ENCODE measurements around the gene SCLY.
"Not testable (repeated sequence)": the region's sequence is repeated elsewhere in the genome, so short reads cannot be mapped to it uniquely, and the experiment has no call there.

Gene SCLY

DNA sequence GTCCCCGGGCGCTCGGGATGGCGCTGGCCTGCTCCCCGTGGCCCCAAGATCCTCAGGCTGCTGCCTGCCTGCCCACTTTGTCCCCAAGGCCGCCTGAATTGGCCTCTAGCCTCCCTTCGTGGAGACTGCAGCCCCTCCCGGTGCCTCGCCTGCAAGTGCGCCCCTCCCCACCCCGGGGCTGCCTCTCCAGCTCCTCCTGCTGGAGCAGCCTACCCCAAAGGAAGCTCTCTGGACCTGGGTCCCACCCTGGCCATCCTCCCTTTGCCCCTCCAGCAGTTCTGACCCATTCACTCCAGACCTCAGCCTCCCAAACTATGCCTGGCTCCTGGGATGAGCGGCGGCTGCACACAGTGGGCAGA is 45.5 kb downstream of the SCLY start:
- Histone ChIP-seq H3K9ac (ENCODE audit: low read length) (no peak overlapping the region), H3K9me3 (ENCODE audit: control insufficient read depth, low read length) (no peaks in the 10 kb centered on the region), H3K36me3 (ENCODE audit: control insufficient read depth, insufficient read depth, low read length, severe bottlenecking) (no peaks in the 10 kb centered on the region), H3K4me1 (ENCODE audit: control insufficient read depth, insufficient read depth, low read length) (no peaks in the 10 kb centered on the region), H3K27me3 (replicated peaks; ENCODE audit: control insufficient read depth, insufficient read depth, low read length) (peaks cover 20% of the 10 kb centered on the region), H3K4me3 (ENCODE audit: low read length) (no peak overlapping the region)
- DNase-seq (ENCODE audit: low read depth), result no peak

DNA sequence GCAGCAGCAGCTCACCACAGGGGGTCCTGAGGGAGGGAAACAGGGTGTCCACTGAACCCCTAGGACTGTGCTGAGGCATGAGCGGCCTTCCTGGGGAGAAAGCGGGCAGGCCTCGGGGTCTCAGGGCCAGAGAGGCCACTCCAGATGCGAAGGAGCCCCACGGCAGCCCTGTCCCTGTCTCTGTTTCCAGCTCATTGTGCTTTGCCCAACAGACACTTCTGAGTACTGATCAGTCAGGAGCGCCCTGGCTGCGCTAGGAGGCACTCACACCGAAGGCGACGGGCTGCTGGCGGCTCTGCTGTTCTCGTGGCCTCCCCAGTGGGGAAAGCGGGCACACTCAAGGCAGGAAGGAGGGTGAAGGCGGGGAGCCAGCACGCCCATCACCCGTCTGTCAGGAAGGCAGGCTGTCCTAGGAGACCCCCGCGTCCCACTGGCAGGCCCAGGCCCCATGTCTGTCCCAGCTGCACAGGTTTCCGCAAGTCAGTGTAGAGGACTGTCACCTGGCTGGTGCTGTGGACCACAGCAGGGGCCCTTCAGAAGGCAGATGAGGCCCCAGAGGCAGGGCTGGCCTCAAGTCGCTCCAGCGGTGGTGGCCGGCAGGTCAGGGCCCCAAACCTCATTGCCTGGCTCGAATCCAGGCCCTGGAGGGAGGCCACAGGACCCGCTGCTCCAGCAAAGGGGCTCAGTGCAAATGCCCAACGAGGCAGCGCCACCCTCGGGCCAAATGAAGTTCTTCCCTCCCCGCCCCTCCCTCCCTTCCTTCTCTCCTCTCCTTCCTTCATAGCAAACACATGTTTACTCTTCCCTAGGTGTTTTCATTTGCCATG is 46.1 kb downstream of the SCLY start:
- Histone ChIP-seq H3K36me3 (ENCODE audit: control insufficient read depth, insufficient read depth, low read length, severe bottlenecking) (no peaks in the 10 kb centered on the region), H3K9me3 (ENCODE audit: control insufficient read depth, low read length) (peaks cover 3% of the 10 kb centered on the region), H3K9ac (ENCODE audit: low read length) (no peak overlapping the region), H3K4me3 (ENCODE audit: low read length) (no peak overlapping the region), H3K4me1 (ENCODE audit: control insufficient read depth, insufficient read depth, low read length) (no peaks in the 10 kb centered on the region), H3K27me3 (replicated peaks; ENCODE audit: control insufficient read depth, insufficient read depth, low read length) (peaks cover 20% of the 10 kb centered on the region)
- no peak for DNase-seq (ENCODE audit: low read depth)

DNA sequence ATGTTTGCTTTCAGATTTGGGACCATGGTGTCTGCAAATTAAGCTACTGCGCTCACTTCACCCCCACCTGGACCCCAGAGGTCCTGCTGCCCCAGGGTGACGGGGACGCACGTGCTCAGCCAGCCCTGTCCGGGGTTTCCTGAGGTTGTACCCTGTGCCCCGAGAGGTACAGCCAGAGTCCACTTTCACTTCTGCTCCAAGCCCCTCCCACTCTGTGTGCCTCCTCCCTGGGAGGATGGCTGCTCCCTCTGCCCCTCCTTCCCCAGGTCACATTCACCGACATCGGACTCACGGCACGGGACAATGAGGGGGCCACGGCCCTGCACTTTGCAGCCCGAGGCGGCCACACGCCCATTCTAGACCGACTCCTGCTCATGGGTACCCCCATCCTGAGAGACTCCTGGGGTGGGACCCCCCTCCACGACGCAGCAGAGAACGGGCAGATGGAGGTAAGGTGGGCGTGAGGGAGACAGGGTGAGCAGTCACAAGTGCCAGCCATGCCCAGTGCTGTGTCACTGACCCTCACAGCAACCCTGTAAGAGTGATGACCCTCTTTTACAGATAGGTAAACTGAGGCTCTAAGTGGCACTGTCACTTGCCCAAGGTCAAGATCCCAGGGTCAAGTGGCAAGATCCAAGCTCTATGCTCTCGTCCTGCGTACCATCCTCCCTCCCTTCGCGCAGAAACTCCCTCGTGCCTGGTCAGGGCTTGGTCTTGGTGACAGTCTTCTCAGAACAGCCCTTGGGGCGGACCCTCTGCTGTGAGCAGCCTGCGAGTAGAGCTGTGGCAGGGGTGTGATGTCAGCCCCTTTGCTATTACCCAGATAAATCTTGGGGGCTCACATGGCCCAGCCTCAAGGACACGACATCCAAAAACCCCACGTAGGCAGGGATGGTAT is 47.0 kb downstream of the SCLY start:
- H3K9me3 ChIP-seq (ENCODE audit: control insufficient read depth, low read length), result peaks cover 12% of the 10 kb centered on the region
- H3K27me3 ChIP-seq (replicated peaks; ENCODE audit: control insufficient read depth, insufficient read depth, low read length), result peaks cover 16% of the 10 kb centered on the region
- no peak for DNase-seq (ENCODE audit: low read depth)
- H3K4me1 ChIP-seq (ENCODE audit: control insufficient read depth, insufficient read depth, low read length), result no peaks in the 10 kb centered on the region
- no peaks in the 10 kb centered on the region for H3K36me3 ChIP-seq (ENCODE audit: control insufficient read depth, insufficient read depth, low read length, severe bottlenecking)
- no peak overlapping the region for H3K4me3 ChIP-seq (ENCODE audit: low read length)
- no peak overlapping the region for H3K9ac ChIP-seq (ENCODE audit: low read length)

DNA sequence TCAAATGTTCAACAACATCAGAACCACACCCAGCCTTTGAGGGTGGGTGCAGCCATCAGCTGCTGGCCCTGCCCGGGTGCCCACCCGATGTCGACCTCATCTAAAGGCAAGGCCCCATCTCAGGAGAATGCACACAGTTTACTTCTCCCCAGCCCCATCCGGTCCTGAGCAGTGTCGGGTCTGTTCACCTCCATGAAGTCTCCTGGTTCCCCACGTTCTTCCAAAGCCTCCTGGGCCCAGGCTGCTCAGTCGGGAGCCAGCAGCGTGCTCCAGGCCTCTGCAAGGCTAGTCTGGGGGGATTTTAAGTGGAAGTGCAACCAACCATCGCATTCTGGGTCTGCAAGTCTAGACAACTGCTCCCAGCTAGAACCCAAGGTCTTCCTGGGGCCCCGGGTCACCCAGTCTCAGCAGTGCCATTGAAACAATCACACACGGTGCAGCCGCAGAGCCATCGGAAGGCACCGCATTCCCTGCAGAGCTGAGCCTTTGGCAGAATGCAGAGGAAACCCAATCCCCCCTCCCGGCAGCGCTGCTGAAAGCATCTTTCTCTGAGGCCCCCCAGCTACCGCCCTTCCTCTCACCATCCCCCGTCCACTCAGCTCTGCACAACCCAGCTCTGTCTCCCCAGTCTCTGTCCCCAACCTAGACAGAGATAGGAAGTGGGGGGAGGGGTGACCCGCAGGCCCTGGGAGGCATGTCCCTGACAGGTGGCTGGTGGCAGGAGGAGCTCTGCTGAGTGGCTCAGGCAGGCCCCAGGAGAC is 47.8 kb downstream of the SCLY start:
- Histone ChIP-seq H3K9ac (ENCODE audit: low read length) (no peak overlapping the region), H3K36me3 (ENCODE audit: control insufficient read depth, insufficient read depth, low read length, severe bottlenecking) (no peaks in the 10 kb centered on the region), H3K4me3 (ENCODE audit: low read length) (no peak overlapping the region), H3K9me3 (ENCODE audit: control insufficient read depth, low read length) (peaks cover 20% of the 10 kb centered on the region), H3K27me3 (replicated peaks; ENCODE audit: control insufficient read depth, insufficient read depth, low read length) (peaks cover 13% of the 10 kb centered on the region), H3K4me1 (ENCODE audit: control insufficient read depth, insufficient read depth, low read length) (no peaks in the 10 kb centered on the region)
- no peak for DNase-seq (ENCODE audit: low read depth)

DNA sequence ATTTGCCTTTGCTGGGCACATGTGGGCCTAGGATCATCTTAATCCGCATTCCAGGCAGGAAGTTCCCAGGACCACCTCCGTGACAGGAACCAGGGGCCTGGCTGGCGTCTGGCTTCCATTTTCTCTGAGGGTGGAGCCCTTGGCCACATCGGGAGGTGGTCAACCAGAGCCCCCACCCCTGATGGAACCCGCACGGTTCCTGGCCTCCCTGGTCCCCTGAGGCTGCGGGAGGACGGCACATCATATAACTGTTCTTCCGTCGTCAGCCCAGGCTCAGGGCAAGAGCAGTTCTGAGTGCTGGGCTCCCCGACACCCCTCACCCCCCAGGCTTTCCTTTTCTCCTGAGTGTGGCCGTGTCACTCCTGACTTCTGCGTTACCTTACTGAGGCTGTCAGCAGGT is 52.8 kb downstream of the SCLY start:
- H3K36me3 ChIP-seq (ENCODE audit: control insufficient read depth, insufficient read depth, low read length, severe bottlenecking), result no peaks in the 10 kb centered on the region
- no peak for DNase-seq (ENCODE audit: low read depth)
- peaks cover 22% of the 10 kb centered on the region for H3K9me3 ChIP-seq (ENCODE audit: control insufficient read depth, low read length)
- H3K9ac ChIP-seq (ENCODE audit: low read length), result no peak overlapping the region
- H3K4me1 ChIP-seq (ENCODE audit: control insufficient read depth, insufficient read depth, low read length), result no peaks in the 10 kb centered on the region
- H3K4me3 ChIP-seq (ENCODE audit: low read length), result no peak overlapping the region
- peaks cover 20% of the 10 kb centered on the region for H3K27me3 ChIP-seq (replicated peaks; ENCODE audit: control insufficient read depth, insufficient read depth, low read length)

DNA sequence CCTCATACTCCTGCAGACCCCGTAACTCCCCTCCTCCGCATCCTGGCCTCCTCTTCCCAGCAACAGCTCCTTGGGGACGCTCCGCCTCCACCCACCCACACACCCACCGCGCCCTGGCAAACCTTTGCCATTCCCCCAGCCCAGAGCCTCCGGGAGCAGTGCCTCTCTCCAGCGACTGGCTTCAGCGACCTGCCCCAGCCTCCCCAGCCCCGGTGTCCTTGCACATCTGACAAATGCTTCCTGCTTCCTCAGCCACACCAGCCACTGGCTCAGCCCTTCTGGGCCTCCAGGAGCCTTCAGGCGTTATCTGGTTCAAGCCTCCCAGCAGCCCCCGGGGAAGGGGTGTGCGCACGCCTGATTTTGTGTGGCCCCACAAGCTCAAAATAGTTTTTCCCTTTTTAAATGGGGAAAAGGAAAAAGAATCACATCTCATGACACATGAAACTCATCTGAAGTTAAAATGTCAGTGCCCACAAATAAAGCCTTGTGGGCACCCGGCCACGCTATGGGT is 53.6 kb downstream of the SCLY start:
- Histone ChIP-seq H3K9ac (ENCODE audit: low read length) (no peak overlapping the region), H3K9me3 (ENCODE audit: control insufficient read depth, low read length) (peaks cover 22% of the 10 kb centered on the region), H3K27me3 (replicated peaks; ENCODE audit: control insufficient read depth, insufficient read depth, low read length) (peaks cover 27% of the 10 kb centered on the region), H3K4me3 (ENCODE audit: low read length) (no peak overlapping the region), H3K36me3 (ENCODE audit: control insufficient read depth, insufficient read depth, low read length, severe bottlenecking) (no peaks in the 10 kb centered on the region), H3K4me1 (ENCODE audit: control insufficient read depth, insufficient read depth, low read length) (no peaks in the 10 kb centered on the region)
- no peak for DNase-seq (ENCODE audit: low read depth)

DNA sequence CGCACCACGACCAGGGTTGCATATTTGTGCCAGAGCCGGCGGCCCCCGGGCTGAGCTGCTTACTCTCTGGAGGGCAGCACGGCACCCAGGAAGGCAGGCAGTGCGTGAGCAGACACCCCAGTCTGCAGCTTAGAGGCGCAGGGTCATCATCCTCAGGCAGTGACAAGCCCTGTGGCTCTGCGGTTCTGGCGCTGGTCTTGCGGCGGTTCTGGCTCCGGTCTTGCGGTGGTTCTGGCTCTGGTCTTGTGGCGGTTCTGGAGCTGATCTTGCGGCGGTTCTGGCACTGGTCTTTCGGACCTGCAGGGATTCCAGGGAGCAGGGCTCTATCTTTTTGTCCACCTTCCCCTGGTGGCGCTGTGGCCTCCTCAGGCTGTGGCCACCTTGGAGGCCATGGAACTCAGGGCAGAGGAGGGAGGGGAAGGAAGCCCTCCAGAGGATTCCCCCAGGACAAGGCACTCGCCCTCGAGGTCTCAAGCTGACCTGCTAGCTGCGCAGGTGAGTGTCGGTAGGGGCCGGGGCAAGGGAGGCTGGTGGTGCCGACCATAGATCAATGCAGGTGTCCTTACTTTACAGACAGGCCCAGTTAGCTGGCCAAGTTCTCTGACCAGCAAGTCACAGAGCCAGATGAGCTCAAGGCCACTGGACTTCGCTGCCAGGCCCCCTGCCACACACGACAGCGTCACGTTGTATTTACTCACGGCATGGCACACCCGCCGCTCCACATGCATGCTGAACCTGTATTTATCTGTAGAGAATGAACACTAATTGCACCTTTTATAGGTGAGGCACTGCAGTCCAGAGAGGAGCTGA is 54.3 kb downstream of the SCLY start:
- no peak for DNase-seq (ENCODE audit: low read depth)
- no peaks in the 10 kb centered on the region for H3K4me1 ChIP-seq (ENCODE audit: control insufficient read depth, insufficient read depth, low read length)
- peaks cover 22% of the 10 kb centered on the region for H3K9me3 ChIP-seq (ENCODE audit: control insufficient read depth, low read length)
- peaks cover 32% of the 10 kb centered on the region for H3K27me3 ChIP-seq (replicated peaks; ENCODE audit: control insufficient read depth, insufficient read depth, low read length)
- no peak overlapping the region for H3K9ac ChIP-seq (ENCODE audit: low read length)
- no peaks in the 10 kb centered on the region for H3K36me3 ChIP-seq (ENCODE audit: control insufficient read depth, insufficient read depth, low read length, severe bottlenecking)
- H3K4me3 ChIP-seq (ENCODE audit: low read length), result no peak overlapping the region

DNA sequence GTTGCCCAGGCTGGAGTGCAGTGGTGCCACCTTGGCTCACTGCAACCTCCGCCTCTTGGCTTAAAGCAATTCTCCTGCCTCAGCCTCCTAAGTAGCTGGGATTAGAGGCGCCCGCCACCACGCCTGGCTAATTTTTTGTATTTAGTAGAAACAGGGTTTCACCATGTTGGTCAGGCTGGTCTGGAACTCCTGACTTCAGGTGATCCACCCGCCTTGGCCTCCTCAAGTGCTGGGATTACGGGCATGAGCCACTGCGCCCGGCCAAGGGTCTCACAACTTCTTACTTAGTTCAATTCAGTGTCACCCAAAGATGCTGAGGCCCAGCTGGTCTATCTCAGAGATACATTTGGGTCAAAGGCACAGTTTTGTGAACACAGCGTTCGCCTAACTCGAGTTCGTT is 54.9 kb downstream of the SCLY start:
- not testable (repeated sequence) for H3K36me3 ChIP-seq (ENCODE audit: control insufficient read depth, insufficient read depth, low read length, severe bottlenecking); H3K4me3 ChIP-seq (ENCODE audit: low read length); H3K4me1 ChIP-seq (ENCODE audit: control insufficient read depth, insufficient read depth, low read length); DNase-seq (ENCODE audit: low read depth); H3K9ac ChIP-seq (ENCODE audit: low read length)
- Histone ChIP-seq H3K9me3 (ENCODE audit: control insufficient read depth, low read length) (peaks cover 22% of the 10 kb centered on the region), H3K27me3 (replicated peaks; ENCODE audit: control insufficient read depth, insufficient read depth, low read length) (peaks cover 35% of the 10 kb centered on the region)

DNA sequence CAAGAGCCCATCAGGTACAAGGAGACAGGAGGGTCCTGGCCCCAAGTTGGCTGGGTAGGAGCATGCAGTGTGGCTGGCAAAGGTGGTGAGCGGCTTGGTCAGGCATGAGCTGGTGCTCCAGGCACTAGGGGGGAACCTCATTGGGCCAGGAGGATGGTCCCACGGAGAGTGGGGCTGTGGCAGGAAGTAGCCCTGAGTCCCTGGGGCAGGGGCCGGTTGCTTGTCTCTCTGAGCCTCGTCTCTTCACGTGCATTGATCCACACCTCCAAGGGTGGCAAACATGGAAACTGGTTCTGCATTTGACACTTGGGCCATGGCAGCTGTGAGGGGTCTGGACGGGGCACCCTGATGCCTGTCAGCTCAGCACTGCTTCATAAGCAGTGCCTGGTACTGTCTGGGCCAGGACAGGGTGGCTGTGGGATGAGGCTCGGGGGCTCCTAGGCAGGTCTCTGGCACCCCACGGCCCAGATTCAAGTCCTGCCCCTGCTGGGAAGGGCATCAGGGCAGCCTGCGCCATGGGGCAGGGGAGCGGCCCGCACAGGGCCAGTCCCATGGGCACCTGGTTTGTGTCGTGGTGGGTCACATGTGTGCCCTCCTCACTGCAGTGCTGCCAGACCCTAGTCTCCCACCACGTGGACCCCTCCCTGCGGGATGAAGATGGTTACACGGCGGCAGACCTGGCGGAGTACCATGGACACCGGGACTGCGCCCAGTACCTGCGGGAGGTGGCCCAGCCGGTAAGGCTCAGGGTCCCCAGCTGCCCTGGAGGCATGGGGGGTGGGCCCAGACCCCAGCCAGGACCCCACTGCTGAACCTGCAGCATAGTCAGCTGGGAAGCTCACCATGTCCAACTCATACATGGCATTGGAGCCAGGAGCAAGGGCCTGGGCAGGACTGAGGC is 55.7 kb downstream of the SCLY start:
- no peak overlapping the region for H3K9ac ChIP-seq (ENCODE audit: low read length)
- peaks cover 42% of the 10 kb centered on the region for H3K27me3 ChIP-seq (replicated peaks; ENCODE audit: control insufficient read depth, insufficient read depth, low read length)
- H3K9me3 ChIP-seq (ENCODE audit: control insufficient read depth, low read length), result peaks cover 22% of the 10 kb centered on the region
- H3K4me3 ChIP-seq (ENCODE audit: low read length), result no peak overlapping the region
- peaks cover 4% of the 10 kb centered on the region for H3K4me1 ChIP-seq (ENCODE audit: control insufficient read depth, insufficient read depth, low read length)
- no peak for DNase-seq (ENCODE audit: low read depth)
- H3K36me3 ChIP-seq (ENCODE audit: control insufficient read depth, insufficient read depth, low read length, severe bottlenecking), result no peaks in the 10 kb centered on the region

Data from adipocyte (in vitro differentiated cells).